Muscle of arm (tissue), 12 donors: ENCODE results near the gene MTHFD1. TPM values are rescaled to one million over a fixed set of nuclear protein-coding genes. Genes with fewer than 3 reads are reported as not detected.

ENCODE experiments used
- DNase-seq: peaks from one replicate; pipeline ENCODE4 v3.0.0-alpha.2; 2013
- polyA plus RNA-seq, 12 donors: library from polyadenylated mRNA; unstranded; fragments of 120-200 nt; gene quantifications; one replicate each; pipeline ENCODE4 v1.2.1, GENCODE V29; 2013; ENCODE audit not compliant: insufficient read length in 12 of 12

The MTHFD1 gene
- polyA plus RNA-seq, 12 donors = 43.3 to 56.6 (median 48.7) TPM; not detected in 1

DNA sequence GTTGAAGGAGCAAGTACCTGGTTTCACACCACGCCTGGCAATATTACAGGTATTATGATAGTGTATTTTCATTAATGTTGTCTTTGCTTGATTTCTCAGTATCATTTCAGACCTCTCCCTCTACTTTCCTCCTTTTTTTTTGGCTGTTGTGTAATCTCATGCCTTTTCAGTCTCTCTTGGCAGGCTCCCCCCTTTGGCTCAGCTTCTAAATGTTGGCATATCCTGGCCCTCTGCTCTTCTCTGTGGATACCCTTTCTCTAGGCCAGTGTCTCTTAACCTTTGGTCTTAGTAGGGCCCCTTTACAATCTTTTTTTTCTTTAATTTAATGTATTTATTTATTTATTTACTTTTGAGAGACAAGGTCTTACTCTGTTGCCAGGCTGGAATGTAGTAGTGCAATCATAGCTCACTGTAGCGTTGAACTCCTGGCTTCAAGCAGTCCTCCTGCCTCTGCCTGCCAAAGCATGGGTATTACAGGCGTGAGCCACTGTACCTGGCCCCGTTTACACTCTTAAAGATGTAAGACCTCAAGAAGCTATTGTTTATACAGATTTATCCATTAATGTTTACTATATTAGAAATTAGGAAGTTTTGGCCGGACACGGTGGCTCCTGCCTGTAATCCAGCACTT is 12.8 kb downstream of the MTHFD1 start:
- DNase-seq = no peak

DNA sequence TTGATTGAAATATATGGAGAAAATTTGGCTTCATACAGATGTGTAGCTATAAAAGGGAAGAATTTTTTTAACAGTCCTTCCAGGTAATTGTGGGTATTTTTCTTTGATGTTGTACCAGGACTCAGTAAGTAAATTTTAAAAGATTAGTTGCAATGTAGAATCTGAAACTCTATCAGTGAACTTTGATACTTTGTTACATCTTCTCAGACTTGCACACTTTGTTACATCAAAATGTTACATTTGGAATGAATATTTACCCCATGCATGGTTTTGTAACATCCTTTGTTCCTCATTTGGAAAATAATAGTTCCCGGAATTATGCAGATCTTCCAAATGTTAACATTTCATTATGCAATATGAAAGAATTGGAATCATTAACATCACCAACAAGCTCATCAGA is 13.8 kb downstream of the MTHFD1 start:
- DNase-seq = no peak

- DNase-seq = no peak
These were observed 17.1 kb downstream of the MTHFD1 start for GRCh38 chr14:64405295-64405694.

- no peak for DNase-seq
These were observed 19.2 kb downstream of the MTHFD1 start for GRCh38 chr14:64407329-64407728.

DNA sequence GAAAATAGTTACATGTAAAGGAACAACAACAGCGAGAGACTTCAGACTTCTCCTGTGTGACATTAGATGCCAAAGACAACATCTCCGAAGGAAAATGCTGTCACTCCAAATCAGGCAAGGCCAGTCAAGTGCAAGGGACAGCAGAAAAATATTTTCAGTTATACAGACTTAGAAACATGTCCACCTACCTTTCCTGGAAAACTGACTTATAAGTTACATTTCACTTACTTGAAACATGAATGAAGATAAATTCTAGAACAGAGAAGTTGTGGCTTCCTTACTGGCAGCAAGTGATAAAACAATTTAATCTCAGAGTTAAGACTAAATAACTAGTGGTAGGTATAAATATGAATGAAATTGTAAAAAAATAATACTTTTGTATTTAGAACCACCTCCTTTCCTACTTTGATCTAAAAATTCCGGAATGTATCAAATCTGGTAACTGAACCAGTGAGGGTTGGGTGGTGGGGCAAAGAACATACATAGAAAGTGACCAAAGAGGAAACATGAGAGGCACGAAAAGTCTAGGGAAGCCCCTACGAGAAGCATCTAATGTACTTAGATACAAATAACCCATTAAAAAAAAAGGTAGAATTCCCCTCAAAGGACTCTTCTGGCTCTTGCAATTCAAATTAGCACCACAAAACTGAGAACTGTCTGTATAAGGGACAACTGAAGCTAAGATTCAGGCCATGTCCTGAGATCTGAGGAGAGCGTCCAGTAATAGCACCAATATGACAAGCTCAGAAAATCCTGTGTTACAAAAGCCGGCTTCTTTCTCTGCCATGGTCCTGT is 21.2 kb downstream of the MTHFD1 start:
- no peak for DNase-seq

DNA sequence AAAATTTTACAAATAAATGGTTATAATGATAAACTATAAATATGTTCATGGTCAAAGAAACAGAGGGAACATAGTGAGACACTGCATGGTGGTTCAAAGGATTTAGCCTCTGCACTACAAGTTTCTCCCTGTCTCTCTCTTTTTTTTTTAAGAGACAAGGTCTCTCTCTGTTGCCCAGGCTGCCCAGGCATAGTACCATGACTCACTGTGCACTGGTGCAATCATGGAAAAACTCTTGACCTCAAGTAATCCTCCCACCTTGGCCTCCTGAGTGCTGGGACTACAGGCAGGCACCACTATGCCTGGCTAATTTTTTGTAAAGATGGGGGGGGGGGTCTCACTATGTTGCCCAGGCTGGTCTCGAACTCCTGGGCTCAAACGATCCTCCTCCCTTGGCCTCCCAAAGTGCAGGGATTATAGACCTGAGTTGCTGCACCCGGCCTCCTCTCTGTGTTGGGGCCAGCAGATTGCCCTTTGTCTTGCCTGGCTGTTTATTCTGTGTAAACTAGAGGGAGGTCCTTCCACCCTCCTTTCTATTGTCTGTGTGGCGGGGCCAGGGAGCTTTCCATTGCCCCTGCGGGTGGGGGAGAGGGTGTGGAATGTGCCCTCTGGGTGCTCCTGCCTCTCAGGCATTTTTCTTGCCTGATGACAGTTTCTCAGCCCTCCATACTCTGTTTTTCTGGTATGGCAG is 22.1 kb downstream of the MTHFD1 start:
- no peak for DNase-seq

DNA sequence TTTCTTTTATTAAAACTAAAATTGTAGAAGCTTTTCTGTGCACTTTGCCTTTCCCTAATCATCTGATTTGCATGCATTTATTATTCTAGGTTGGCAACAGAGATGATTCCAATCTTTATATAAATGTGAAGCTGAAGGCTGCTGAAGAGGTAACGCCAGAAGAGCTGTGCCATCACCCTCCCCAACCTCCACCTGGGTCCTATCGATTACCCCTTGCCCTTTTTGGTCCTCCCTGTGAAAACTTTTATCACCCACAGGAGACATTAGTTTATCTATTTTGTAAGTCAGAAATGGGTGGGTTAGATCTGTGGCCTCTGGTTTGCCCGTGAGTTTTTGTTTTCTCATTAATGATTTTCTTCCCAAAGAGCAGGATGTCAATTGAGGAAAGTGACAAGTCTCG is 22.8 kb downstream of the MTHFD1 start:
- no peak for DNase-seq

DNA sequence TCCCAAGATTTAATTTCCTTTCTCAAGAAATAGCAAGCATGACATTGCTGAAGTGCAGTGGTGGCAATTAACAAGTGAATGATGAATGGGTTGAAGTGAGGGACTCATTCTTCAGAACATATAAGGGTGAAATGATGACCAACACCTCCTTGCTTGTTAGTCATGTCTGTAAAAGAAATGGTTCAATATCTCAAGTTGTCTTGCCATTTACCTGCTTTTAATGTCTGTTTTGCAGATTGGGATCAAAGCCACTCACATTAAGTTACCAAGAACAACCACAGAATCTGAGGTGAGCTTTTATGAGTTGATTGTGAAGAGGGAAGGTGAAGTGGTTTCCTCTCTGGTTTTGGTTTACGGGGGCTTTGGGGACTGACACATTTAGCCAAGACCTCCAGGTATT is 24.1 kb downstream of the MTHFD1 start:
- no peak for DNase-seq

DNA sequence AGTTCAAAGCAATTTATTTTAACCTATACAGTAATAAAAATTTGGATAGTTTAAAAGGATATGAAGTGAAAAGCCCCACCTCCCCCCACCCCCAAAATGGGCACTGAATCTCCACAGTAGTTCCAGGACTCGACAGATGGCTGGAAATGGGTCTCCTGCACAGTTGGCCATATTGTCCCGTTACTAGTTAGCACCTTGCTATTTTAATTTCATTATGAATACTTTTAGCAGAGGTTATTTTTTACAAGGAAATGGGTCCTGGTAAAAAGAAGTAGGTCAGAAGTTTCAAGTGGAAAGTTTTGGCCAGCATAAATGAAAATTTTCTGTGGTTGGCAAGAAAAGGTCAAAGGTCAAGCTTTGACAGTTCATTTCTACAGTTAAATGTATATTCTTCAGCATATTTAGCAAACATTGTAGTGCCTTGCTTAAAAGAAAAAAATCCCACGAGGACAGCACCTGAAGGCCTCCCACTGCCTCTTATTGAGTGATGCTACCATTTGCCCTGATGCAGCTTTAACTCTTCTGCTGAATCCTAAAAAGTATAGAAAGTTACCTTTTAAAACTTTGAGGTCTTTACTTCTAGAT is 28.3 kb downstream of the MTHFD1 start:
- DNase-seq = no peak

DNA sequence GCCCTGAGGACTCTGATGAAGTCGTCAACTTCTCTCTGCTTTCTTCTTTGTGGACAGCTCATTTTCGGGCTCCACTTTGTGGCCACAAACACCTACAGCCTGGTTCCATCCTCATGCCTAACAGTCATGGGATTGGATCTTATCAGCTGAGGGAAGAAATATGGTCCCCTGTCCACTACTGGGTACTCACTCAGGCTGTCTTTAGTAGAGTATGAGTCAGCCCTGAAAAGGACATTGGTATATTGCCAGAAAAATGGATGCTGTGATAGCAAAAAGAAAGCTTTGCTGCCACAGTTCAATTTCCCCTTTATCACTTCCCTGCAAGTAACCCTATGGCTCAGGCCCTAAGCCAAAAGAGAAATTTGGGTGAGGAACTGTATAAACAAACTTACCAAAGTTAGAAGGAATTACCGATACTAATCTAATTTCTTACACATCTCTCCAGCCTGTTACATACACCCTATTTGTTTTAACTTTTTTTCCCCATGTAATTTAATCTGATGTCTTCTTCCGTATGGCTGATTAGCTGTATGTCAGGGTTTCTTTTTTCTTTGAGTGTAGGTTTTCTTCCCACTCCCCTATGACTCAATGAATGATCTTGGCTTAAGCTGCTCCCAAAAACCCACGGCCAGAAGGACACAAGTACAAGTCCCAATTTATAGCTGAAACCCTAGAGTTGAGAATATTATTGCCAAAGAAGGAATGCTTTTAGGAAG is 29.1 kb downstream of the MTHFD1 start:
- DNase-seq = no peak

DNA sequence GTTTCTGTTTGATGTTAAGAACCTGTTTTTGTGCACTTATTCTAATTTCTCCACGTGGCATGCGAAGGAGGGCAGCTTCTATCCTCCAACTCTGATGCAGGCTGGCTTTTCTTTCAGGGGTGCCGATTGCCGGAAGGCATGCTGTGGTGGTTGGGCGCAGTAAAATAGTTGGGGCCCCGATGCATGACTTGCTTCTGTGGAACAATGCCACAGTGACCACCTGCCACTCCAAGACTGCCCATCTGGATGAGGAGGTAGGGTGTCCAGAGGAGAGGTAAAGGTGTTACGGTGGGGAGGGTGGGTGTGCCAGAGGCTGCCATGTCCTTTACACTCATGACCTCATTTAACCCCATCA is 29.6 kb downstream of the MTHFD1 start:
- no peak for DNase-seq

DNA sequence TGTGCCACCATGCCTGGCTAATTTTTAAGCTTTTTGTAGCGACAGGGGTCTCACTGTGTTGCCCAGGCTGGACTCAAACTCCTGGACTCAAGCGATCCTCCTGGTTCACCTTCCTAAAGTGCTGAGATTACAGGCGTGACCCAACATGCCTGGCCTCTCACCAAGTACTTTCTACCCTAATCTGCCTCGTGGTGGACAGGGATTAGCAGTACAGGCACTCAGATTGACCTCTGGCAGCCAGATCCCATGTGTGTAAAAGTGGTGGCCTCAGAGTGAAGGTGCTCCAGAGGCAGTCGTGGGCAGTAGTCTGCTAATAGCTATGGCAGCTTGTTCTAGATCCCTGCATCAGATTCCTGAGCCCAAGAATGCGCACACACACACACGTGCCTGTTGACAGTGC is 30.9 kb downstream of the MTHFD1 start:
- no peak for DNase-seq

DNA sequence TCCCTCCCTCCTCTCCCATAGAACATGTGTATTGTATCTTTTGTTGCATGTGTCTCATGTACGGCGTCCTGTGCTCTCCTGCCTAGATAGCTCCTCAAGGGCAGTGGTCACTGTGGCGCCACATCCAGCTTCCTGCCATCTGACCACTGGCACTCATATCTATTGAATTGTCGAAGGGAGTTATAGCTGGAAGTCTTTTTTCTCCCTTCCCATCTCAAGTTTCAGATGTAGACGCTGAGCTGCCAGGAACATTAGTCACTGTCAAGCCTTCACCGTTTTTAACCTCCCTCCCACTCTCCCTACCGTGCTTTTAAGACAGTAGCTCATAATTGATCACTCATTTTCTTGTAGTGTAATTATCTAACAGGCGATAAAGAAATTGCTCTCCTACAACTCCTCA is 33.0 kb downstream of the MTHFD1 start:
- no peak for DNase-seq

GRCh38 chr14:64422005-64422404 is 33.9 kb downstream of the MTHFD1 start:
- DNase-seq = no peak

- DNase-seq = no peak
These were observed 34.6 kb downstream of the MTHFD1 start for GRCh38 chr14:64422756-64423155.

- DNase-seq = no peak
These were observed 35.8 kb downstream of the MTHFD1 start for GRCh38 chr14:64423987-64424386.

DNA sequence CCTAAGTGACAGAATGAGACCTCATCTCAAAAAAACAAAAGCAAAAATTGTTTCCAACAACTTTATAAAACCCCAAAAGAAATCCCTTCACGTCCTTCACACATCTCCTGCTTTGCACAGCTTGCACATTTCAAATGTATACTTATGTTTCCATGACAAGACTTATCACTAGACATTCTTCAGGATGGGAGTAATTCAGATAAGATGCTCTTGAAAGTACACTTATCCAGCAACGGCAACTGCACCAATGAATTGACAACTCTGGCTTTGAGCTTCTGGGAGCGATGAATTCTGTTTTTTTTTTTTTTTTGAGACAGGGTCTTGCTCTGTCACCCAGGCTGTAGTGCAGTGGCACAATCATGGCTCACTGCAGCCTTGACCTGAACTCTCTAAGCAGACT is 46.4 kb downstream of the MTHFD1 start:
- no peak for DNase-seq

DNA sequence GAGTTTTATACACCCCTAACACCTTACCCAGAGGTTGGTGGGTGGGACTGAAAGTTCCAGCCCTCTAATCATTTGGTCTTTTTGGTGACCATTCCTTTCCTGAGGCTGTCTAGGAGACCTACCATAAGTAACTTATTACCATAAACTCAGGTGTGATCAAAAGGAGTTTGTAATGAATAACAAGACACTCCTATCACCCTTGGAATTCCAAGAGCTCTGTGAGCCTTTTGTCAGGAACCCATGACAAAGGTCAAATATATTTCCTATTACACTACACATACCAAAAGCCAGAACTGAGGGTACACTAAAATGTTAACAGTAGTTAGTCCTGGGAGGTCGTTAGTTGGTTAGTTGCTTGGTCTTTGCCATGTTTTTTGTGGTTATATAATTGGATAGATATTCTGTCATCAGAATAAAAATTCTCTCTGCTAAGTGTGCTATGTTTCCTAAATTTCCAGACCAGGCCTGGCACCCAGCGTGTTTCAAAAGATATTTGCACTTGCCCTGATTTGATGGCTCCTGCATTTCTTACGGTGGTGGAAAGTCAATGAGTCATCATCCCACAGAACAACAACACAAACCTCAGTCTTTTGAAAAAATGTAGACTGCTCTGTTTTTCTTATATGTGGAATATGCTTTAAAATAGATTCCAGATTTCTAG is 50.2 kb downstream of the MTHFD1 start:
- no peak for DNase-seq

GRCh38 chr14:64439141-64439540 is 51.0 kb downstream of the MTHFD1 start:
- no peak for DNase-seq

DNA sequence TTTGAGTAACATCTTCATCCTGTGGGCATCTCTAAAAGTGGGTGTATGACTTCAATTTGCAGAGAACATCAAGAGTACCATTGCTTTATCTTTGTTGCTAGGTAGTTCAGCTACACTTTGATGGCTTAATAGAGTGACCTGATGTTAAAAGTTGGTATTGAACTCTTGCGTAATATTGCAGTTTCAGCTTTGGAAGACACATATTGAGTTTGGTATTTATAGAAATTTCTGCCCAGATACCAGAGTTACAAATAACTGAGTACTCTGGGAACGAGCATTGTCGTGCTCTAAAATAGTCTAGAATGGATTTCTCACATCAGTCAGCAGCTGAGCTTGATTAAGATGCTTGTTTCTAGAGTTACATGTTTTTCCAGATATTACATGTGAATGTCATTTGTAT is 52.3 kb downstream of the MTHFD1 start:
- no peak for DNase-seq

- DNase-seq = no peak
These were observed 54.3 kb downstream of the MTHFD1 start for GRCh38 chr14:64442300-64442988.
